Caco-2 (cell line): ENCODE data around the gene IRF2BP2. TPM values are rescaled to one million over a fixed set of nuclear protein-coding genes. Genes with fewer than 3 reads are reported as not detected.

Source experiments
- BruUV-seq: library from RNA; stranded (reverse); fragments of 400-500 nt; replicated peaks from 2 replicates; lab custom pipeline; 2021; lab: Mats Ljungman, UMichigan
- CTCF ChIA-PET: fragments of 300-600 bp; sonication (Branson Sonifier 250); formaldehyde crosslinking; loops from one replicate; lab custom pipeline; 2022; ENCODE audit warnings: antibody characterized with exemption; lab: Charles Lee
- POLR2A ChIA-PET: fragments of 300-600 bp; sonication (Branson Sonifier 250); formaldehyde crosslinking; loops from one replicate; lab custom pipeline; 2022; ENCODE audit warnings: antibody characterized with exemption; lab: Charles Lee
- DNase-seq, 2 experiments: peaks; one replicate each; pipeline versions ENCODE4 v3.0.0 to v3.0.0-alpha.2; 2020 to 2022
- H3K27me3 ChIP-seq: replicated peaks from 2 replicates; pipeline ENCODE4 v1.6.0; 2011; ENCODE audit warnings: low read length; ENCODE audit not compliant: control insufficient read depth, insufficient read depth
- H3K36me3 ChIP-seq: 2 replicates; pipeline ENCODE4 v1.5.1; 2011; ENCODE audit warnings: low read length; ENCODE audit not compliant: control insufficient read depth, insufficient read depth
- H3K4me1 ChIP-seq: fragments of 250-450 bp; sonication (Bioruptor Pico); 2 replicates; pipeline ENCODE4 v1.5.1; 2020; ENCODE audit warnings: mild to moderate bottlenecking
- H3K4me3 ChIP-seq: 2 replicates; pipeline ENCODE4 v1.5.1; 2011; ENCODE audit warnings: low read depth, mild to moderate bottlenecking, control low read depth, low read length
- H3K9me3 ChIP-seq: fragments of 250-450 bp; sonication (Bioruptor Pico); 2 replicates; pipeline ENCODE4 v1.5.1; 2020; ENCODE audit warnings: mild to moderate bottlenecking, moderate library complexity
- H3K27ac Mint-ChIP-seq: one replicate; pipeline ENCODE4 v1.8.0; 2022; ENCODE audit warnings: mixed read lengths; ENCODE audit not compliant: unreplicated experiment
- H3K27me3 Mint-ChIP-seq: one replicate; pipeline ENCODE4 v1.8.0; 2022; ENCODE audit warnings: mixed read lengths; ENCODE audit not compliant: insufficient read depth, unreplicated experiment
- H3K36me3 Mint-ChIP-seq: one replicate; pipeline ENCODE4 v1.8.0; 2022; ENCODE audit warnings: mild to moderate bottlenecking, mixed read lengths; ENCODE audit not compliant: insufficient read depth, unreplicated experiment
- H3K4me1 Mint-ChIP-seq: one replicate; pipeline ENCODE4 v1.8.0; 2022; ENCODE audit warnings: low read depth, mixed read lengths; ENCODE audit not compliant: unreplicated experiment
- H3K4me3 Mint-ChIP-seq: one replicate; pipeline ENCODE4 v1.8.0; 2022; ENCODE audit warnings: mild to moderate bottlenecking, moderate library complexity, mixed read lengths; ENCODE audit not compliant: unreplicated experiment
- H3K9me3 Mint-ChIP-seq: one replicate; pipeline ENCODE4 v1.8.0; 2022; ENCODE audit warnings: mixed read lengths; ENCODE audit not compliant: unreplicated experiment
- CTCF ChIP-seq, 2 experiments: fragments of 200-600 bp in 1 of 2; IDR thresholded peaks; 1 replicate in 1 of 2; 2 replicates in 1 of 2; pipeline versions ENCODE4 v1.5.1 to v1.8.0; 2011 to 2022; ENCODE audit warnings: antibody characterized with exemption in 1 of 2, control low read depth in 1 of 2, inconsistent platforms in 1 of 2, low read depth in 1 of 2, low read length in 1 of 2, mild to moderate bottlenecking in 1 of 2, moderate library complexity in 1 of 2; ENCODE audit not compliant: insufficient read depth in 1 of 2, severe bottlenecking in 1 of 2, unreplicated experiment in 1 of 2
- intact Hi-C: fragments of 100-400 bp; cut with micrococcal nuclease; formaldehyde crosslinking; loops from one replicate; pipeline ENCODE4 v1.10.0; 2022; ENCODE audit not compliant: unreplicated experiment
- total RNA-seq: library from RNA; stranded (reverse); gene quantifications from 2 replicates; pipeline ENCODE4 v1.2.3, GENCODE V29; 2022

IRF2BP2 gene
- total RNA-seq, 1 experiment from 2014 or later: 135 TPM

- ChIA-PET POLR2A (interaction anchor here (0.5 to 5.1 kb wide), 9 partner anchors 8 to 468 kb away, joined by 3 to 72 read pairs (median 15); no protein-coding TSS in a partner anchor), CTCF (interaction anchor here (1.4 to 3.3 kb wide), 3 partner anchors 102 to 470 kb away, joined by 5 to 26 read pairs (median 8); no protein-coding TSS in a partner anchor)
- no TSS peak for BruUV-seq
- H3K27ac Mint-ChIP-seq: peak overlapping the region; percentile 98
- Histone ChIP-seq H3K36me3 (no peaks in the 10 kb centered on the region), H3K9me3 (no peaks in the 10 kb centered on the region), H3K4me3 (no peak overlapping the region), H3K27me3 (no peaks in the 10 kb centered on the region), H3K4me1 (peaks cover 53% of the 10 kb centered on the region)
- no peak for DNase-seq
- H3K36me3 Mint-ChIP-seq: peaks cover 31% of the 10 kb centered on the region
- H3K4me3 Mint-ChIP-seq: peak overlapping the region; percentile 92
- no peak for TF ChIP-seq CTCF (IDR thresholded peaks at IDR 0.05; ENCODE audit: insufficient read depth in 1 of 2, low read depth in 1 of 2, low read length in 1 of 2, severe bottlenecking in 1 of 2, unreplicated experiment in 1 of 2)
- H3K9me3 Mint-ChIP-seq: no peaks in the 10 kb centered on the region
- intact Hi-C loops: loop anchor here (5.0 to 10.0 kb wide), 4 partner anchors 63 to 891 kb away; partner anchors contain the start of gene B3GALNT2
- no peaks in the 10 kb centered on the region for H3K27me3 Mint-ChIP-seq
- peaks cover 55% of the 10 kb centered on the region for H3K4me1 Mint-ChIP-seq
Observed at GRCh38 chr1:234614081-234614489, 4.1 kb upstream of the IRF2BP2 start.

DNA sequence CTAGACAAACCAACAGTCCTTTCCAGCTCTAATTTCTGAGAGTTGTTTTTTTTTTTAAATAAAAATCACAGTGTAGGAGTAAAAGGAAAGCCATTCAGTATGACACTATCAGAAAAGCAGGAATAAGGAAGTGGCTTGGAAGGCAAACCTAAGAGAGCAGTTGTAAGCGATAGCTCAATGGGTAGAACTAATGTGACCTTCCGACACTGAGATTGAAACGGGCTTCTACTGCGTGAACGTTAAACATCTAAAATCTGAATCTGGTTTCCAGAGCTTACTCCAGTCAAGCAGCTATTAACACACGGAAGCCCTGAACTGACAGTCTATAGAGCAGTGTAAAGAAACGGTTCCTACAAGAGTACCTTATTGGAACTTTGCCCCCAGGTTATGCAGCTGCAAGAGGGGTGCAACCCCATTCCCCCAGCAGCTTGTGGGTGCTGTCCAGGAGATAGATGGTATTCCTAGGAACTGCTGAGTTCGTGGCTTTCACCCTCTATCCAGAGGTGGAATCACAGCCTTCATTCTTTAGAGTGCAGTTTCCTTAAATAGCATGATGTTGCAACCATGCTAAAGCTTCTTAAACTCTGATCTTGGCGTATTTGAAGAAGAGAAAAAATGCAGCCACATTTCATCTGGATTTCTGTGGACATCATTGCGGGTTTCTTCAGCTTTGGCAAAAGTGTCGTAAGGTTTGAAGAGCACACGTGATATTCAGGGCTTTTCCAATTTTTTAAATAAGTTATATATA, 3.3 kb upstream of the IRF2BP2 start:
- Mint-ChIP-seq H3K4me3 (peak overlapping the region; percentile 92), H3K27ac (peak overlapping the region; percentile 98), H3K9me3 (no peaks in the 10 kb centered on the region), H3K4me1 (peaks cover 50% of the 10 kb centered on the region), H3K27me3 (no peaks in the 10 kb centered on the region), H3K36me3 (peaks cover 35% of the 10 kb centered on the region)
- no peaks in the 10 kb centered on the region for H3K36me3 ChIP-seq
- H3K4me1 ChIP-seq: peaks cover 46% of the 10 kb centered on the region
- POLR2A ChIA-PET: interaction anchor here (0.7 to 5.1 kb wide), 22 partner anchors 9 to 448 kb away, joined by 3 to 72 read pairs (median 8); no protein-coding TSS in a partner anchor
- no peak for TF ChIP-seq CTCF (IDR thresholded peaks at IDR 0.05; ENCODE audit: insufficient read depth in 1 of 2, low read depth in 1 of 2, low read length in 1 of 2, severe bottlenecking in 1 of 2, unreplicated experiment in 1 of 2)
- peak in 1 of 2 experiments; percentile 65 for DNase-seq
- intact Hi-C loops: loop anchor here (1.0 to 10.0 kb wide), 6 partner anchors 14 to 891 kb away; partner anchors contain the start of gene B3GALNT2
- H3K27me3 ChIP-seq: no peaks in the 10 kb centered on the region
- BruUV-seq: TSS peak; percentile 83
- H3K9me3 ChIP-seq: no peaks in the 10 kb centered on the region
- peak overlapping the region; percentile 28 for H3K4me3 ChIP-seq
- CTCF ChIA-PET: interaction anchor here (0.7 to 3.3 kb wide), 6 partner anchors 29 to 470 kb away, joined by 3 to 26 read pairs (median 5); no protein-coding TSS in a partner anchor
